HepG2 (cell line): Measurements from ENCODE around the gene RBMY1F. TPM values are rescaled to one million over a fixed set of nuclear protein-coding genes. Genes with fewer than 3 reads are reported as not detected.
"Not testable (repeated sequence)": the region's sequence is repeated elsewhere in the genome, so short reads cannot be mapped to it uniquely, and the experiment has no call there.

ENCODE experiments used
- ATAC-seq: fragments of 200-7000 bp; cut with Tn5 transposase; 3 replicates; pipeline ENCODE4 v1.9.1; 2020; ENCODE audit warnings: mild to moderate bottlenecking, moderate library complexity
- BruUV-seq: library from RNA; stranded (reverse); fragments of 400-500 nt; replicated peaks from 2 replicates; lab custom pipeline; 2021; lab: Mats Ljungman, UMichigan
- CTCF ChIA-PET: fragments of 300-600 bp; formaldehyde crosslinking; extraction: SDS; loops from one replicate; lab custom pipeline; 2021; ENCODE audit warnings: low total read pairs, inconsistent platforms, low intra/inter-chr PET ratio; lab: Yijun Ruan, JAX
- POLR2A ChIA-PET: fragments of 350-600 bp; sonication (Branson Sonifier 250); formaldehyde crosslinking; loops from one replicate; lab custom pipeline; 2020; ENCODE audit warnings: antibody characterized with exemption, inconsistent platforms; lab: Yijun Ruan, JAX
- DNase-seq: peaks from one replicate; pipeline ENCODE4 v3.0.0-alpha.2; 2015; ENCODE audit warnings: low spot score
- FAIRE-seq: peaks from 3 replicates; lab custom pipeline; 2011; peaks lifted over from hg19 to GRCh38; lab: Jason Lieb, UNC
- H2AFZ ChIP-seq: one replicate; pipeline ENCODE4 v1.6.1; 2011; ENCODE audit warnings: low read length, inconsistent platforms
- H3K27ac ChIP-seq: fragments of 300-600 bp; 3 replicates; pipeline ENCODE4 v1.8.0; 2011; ENCODE audit warnings: mixed run types, mild to moderate bottlenecking, mixed read lengths, low read length, inconsistent platforms; ENCODE audit not compliant: insufficient read depth; ENCODE audit errors: extremely low read length
- H3K27me3 ChIP-seq, 2 experiments: fragments of 200-600 bp in 1 of 2; 2 replicates in 1 of 2; 3 replicates in 1 of 2; pipeline versions ENCODE4 v1.6.0 to v1.8.0; 2011; ENCODE audit warnings: low read length in 2 of 2, mild to moderate bottlenecking in 2 of 2, moderate library complexity in 2 of 2, inconsistent platforms in 1 of 2; ENCODE audit not compliant: insufficient read depth in 2 of 2, control insufficient read depth in 1 of 2
- H3K36me3 ChIP-seq, 2 experiments: fragments of 200-600 bp in 1 of 2; replicated peaks in 1 of 2; 2 replicates in 1 of 2; 3 replicates in 1 of 2; pipeline versions ENCODE4 v1.5.1 to v1.8.0; 2011; ENCODE audit warnings: low read length in 2 of 2, inconsistent platforms in 1 of 2; ENCODE audit not compliant: insufficient read depth in 2 of 2, control insufficient read depth in 1 of 2
- H3K4me1 ChIP-seq: 2 replicates; pipeline ENCODE4 v1.5.1; 2012; ENCODE audit warnings: low read length, inconsistent platforms; ENCODE audit not compliant: insufficient read depth
- H3K4me2 ChIP-seq: 2 replicates; pipeline ENCODE4 v1.6.0; 2011; ENCODE audit warnings: low read depth, low read length, inconsistent platforms
- H3K4me3 ChIP-seq, 3 experiments: fragments of 200-600 bp in 1 of 3; sonication (generic), shearing (Covaris generic) in 1 of 3; replicated peaks in 1 of 3; 2 replicates each; pipeline ENCODE4 v1.5.1; 2011 to 2016; ENCODE audit warnings: low read length in 3 of 3, inconsistent platforms in 2 of 3, low read depth in 2 of 3, mild to moderate bottlenecking in 2 of 3, control low read depth in 1 of 3, mixed read lengths in 1 of 3; ENCODE audit not compliant: insufficient read depth in 1 of 3
- H3K79me2 ChIP-seq: one replicate; pipeline ENCODE4 v1.6.1; 2011; ENCODE audit warnings: low read length, inconsistent platforms; ENCODE audit not compliant: insufficient read depth
- H3K9ac ChIP-seq: 2 replicates; pipeline ENCODE4 v1.6.0; 2011; ENCODE audit warnings: mild to moderate bottlenecking, low read depth, low read length, inconsistent platforms; ENCODE audit not compliant: insufficient read depth
- H3K9me3 ChIP-seq: 2 replicates; pipeline ENCODE4 v1.5.1; 2012; ENCODE audit warnings: mild to moderate bottlenecking, low read length
- H4K20me1 ChIP-seq: 2 replicates; pipeline ENCODE4 v1.6.0; 2011; ENCODE audit warnings: inconsistent platforms, mild to moderate bottlenecking, low read length, moderate library complexity; ENCODE audit not compliant: insufficient read depth
- WGBS: methylation state at CpG from one replicate; pipeline ENCODE4 v1.1.6; 2017; ENCODE audit warnings: low lambda C conversion rate; 5-methylcytosine and 5-hydroxymethylcytosine counted together
- in situ Hi-C: cut with HindIII; loops from 2 replicates; pipeline ENCODE4 v1.10.0; 2017; ENCODE audit warnings: low pct_unique_long_range_greater_than_20kb; ENCODE audit not compliant: extremely low pct_ligation_motif_present
- intact Hi-C: fragments of 100-400 bp; cut with micrococcal nuclease; formaldehyde crosslinking; loops from one replicate; pipeline ENCODE4 v1.10.0; 2022; ENCODE audit not compliant: unreplicated experiment
- polyA plus RNA-seq, 8 experiments: library from polyadenylated mRNA; depleted of rRNA in 3 of 8; stranded (reverse) in 7 of 8; unstranded in 1 of 8; fragments of >200 nt; fragmentation: Illumina TruSeq in 4 of 8; extraction: Trizol in 4 of 8; gene quantifications; 2 replicates each; pipeline versions ENCODE4 v1.2.1 to v1.2.3, GENCODE V29; 2011 to 2016; ENCODE audit warnings: low read depth in 4 of 8, missing spikeins in 1 of 8, mixed read lengths in 1 of 8; ENCODE audit not compliant: insufficient read depth in 1 of 8
- total RNA-seq, 5 experiments: library from RNA; depleted of rRNA; stranded (reverse); fragments of >200 nt; fragmentation: Illumina TruSeq; extraction: Trizol; gene quantifications; 2 replicates each; pipeline ENCODE4 v1.2.3, GENCODE V29; 2016; ENCODE audit warnings: low read depth in 1 of 5

The RBMY1F gene
- total and polyA plus RNA-seq, 2 of the 13 experiments (the other 11 are each of a cell fraction or from before 2014, with no cell fraction given): not detected

- ATAC-seq, intact Hi-C loops, in situ Hi-C loops, H3K36me3 ChIP-seq, CTCF ChIA-PET, H3K27ac ChIP-seq, H2AFZ ChIP-seq, H3K27me3 ChIP-seq, H3K9me3 ChIP-seq, H3K4me2 ChIP-seq, H3K79me2 ChIP-seq, POLR2A ChIA-PET, H3K4me3 ChIP-seq, H4K20me1 ChIP-seq, FAIRE-seq, H3K9ac ChIP-seq, DNase-seq, H3K4me1 ChIP-seq, BruUV-seq: not testable (repeated sequence)
- WGBS: no CpG with 5 or more reads among the region's 3 CpGs
These were observed 48.0 kb downstream of the RBMY1F start for GRCh38 chrY:22134719-22135118.

- H3K4me2 ChIP-seq, H3K27me3 ChIP-seq, H2AFZ ChIP-seq, ATAC-seq, intact Hi-C loops, CTCF ChIA-PET, DNase-seq, H3K4me1 ChIP-seq, H3K4me3 ChIP-seq, H3K36me3 ChIP-seq, H3K9me3 ChIP-seq, H4K20me1 ChIP-seq, H3K9ac ChIP-seq, POLR2A ChIA-PET, FAIRE-seq, BruUV-seq, in situ Hi-C loops, H3K79me2 ChIP-seq, H3K27ac ChIP-seq: not testable (repeated sequence)
- WGBS: no CpG with 5 or more reads among the region's 8 CpGs
These were observed 52.2 kb downstream of the RBMY1F start for GRCh38 chrY:22130494-22130893.

Other genes starting within 250 kb of the RBMY1F start
- gene RBMY1J, start 220.5 kb upstream of the RBMY1F start, total RNA-seq (2016; rRNA removed; fragmentation: Illumina TruSeq; extraction: Trizol): not detected in 2 replicates
- not detected in 2 replicates for gene RBMY1J, start 220.5 kb upstream of the RBMY1F start, polyA plus RNA-seq (2011; rRNA removed)